Measurements from ENCODE around the gene PEX6.
"Not testable (repeated sequence)": the region's sequence is repeated elsewhere in the genome, so short reads cannot be mapped to it uniquely, and the experiment has no call there.

The PEX6 gene

GRCh38 chr6:42958125-42958524 lies 20.9 kb downstream of the PEX6 start:
- Histone ChIP-seq H3K4me3 (ENCODE audit: low read length) (no peak overlapping the region), H2BK5ac (ENCODE audit: low read length) (no peak overlapping the region), H3K56ac (ENCODE audit: low read length) (no peak overlapping the region), H3K36me3 (ENCODE audit: control insufficient read depth, insufficient read depth, low read length) (no peaks in the 10 kb centered on the region), H2BK15ac (replicated peaks; ENCODE audit: low read depth) (no peak overlapping the region), H3K27ac (ENCODE audit: low read depth, low read length) (no peak overlapping the region), H3K4ac (ENCODE audit: low read depth, low read length) (no peak overlapping the region), H3K4me1 (ENCODE audit: control insufficient read depth, low read depth, low read length) (no peaks in the 10 kb centered on the region), H4K8ac (ENCODE audit: low read depth, low read length) (no peak overlapping the region), H4K5ac (ENCODE audit: low read length) (no peak overlapping the region), H3K23ac (ENCODE audit: low read length) (no peak overlapping the region), H3K79me2 (ENCODE audit: control insufficient read depth, insufficient read depth, low read length) (no peaks in the 10 kb centered on the region), H3K27me3 (ENCODE audit: insufficient read depth, low read length, poor library complexity) (no peaks in the 10 kb centered on the region), H2AK5ac (ENCODE audit: low read length) (no peak overlapping the region), H3K79me1 (ENCODE audit: low read length) (no peaks in the 10 kb centered on the region), H3K4me2 (ENCODE audit: low read length) (no peak overlapping the region), H3K18ac (ENCODE audit: low read length) (no peak overlapping the region), H2BK120ac (ENCODE audit: low read depth, low read length) (no peak overlapping the region), H3K9ac (ENCODE audit: low read length) (no peak overlapping the region)
- DNase-seq: no peak
- WGBS (ENCODE audit: extremely low coverage, insufficient coverage, low lambda C conversion rate): no CpG with 5 or more reads among the region's 8 CpGs

DNA sequence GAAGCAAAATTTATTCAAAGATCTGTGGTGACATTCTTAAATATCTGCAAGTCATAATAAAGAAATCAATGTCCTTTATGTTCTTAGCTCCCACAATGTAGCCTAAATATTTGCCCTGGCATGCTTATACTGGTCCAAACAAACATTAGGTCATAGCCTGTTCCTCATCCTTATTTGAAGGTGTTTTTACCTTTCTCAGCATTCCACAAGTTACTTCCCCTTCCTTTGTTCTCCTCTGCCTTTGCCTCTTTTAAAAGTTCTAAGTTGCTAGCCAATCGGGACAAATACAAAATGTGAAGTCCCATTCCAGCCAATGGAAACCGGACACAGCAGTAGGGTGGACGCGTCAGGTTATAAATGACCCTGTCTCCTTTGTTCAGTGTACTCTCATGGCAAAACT lies 24.6 kb downstream of the PEX6 start:
- not testable (repeated sequence) for H3K9ac ChIP-seq (ENCODE audit: low read length); H3K18ac ChIP-seq (ENCODE audit: low read length); H2BK120ac ChIP-seq (ENCODE audit: low read depth, low read length); H2BK5ac ChIP-seq (ENCODE audit: low read length); H3K4me1 ChIP-seq (ENCODE audit: control insufficient read depth, low read depth, low read length); H2BK15ac ChIP-seq (replicated peaks; ENCODE audit: low read depth); H3K79me2 ChIP-seq (ENCODE audit: control insufficient read depth, insufficient read depth, low read length); H3K4me2 ChIP-seq (ENCODE audit: low read length); H2AK5ac ChIP-seq (ENCODE audit: low read length); H3K4ac ChIP-seq (ENCODE audit: low read depth, low read length); H3K23ac ChIP-seq (ENCODE audit: low read length); H4K8ac ChIP-seq (ENCODE audit: low read depth, low read length); H3K36me3 ChIP-seq (ENCODE audit: control insufficient read depth, insufficient read depth, low read length); H3K79me1 ChIP-seq (ENCODE audit: low read length); DNase-seq; H3K56ac ChIP-seq (ENCODE audit: low read length); H3K27me3 ChIP-seq (ENCODE audit: insufficient read depth, low read length, poor library complexity); H3K27ac ChIP-seq (ENCODE audit: low read depth, low read length); H4K5ac ChIP-seq (ENCODE audit: low read length); H3K4me3 ChIP-seq (ENCODE audit: low read length)
- WGBS (ENCODE audit: extremely low coverage, insufficient coverage, low lambda C conversion rate): no CpG with 5 or more reads among the region's 4 CpGs

DNA sequence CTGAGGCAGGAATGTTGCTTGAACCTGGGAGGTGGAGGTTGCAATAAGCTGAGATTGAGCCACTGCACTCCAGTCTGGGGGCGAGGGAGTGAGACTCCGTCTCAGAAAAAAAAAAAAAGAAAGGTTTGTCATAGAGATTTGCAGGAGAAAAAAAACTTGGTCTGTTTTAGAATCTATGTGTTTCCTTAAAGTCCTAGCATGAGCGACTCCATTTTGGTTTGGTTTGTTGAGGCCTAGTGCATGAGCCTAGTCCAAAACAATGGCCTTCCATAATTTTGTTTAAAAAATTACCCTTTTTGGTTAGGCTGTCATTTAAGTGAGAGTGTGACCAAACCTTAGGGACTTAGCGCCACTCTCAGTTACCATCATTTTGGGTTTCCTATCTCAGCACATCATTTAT lies 26.6 kb downstream of the PEX6 start:
- no peak overlapping the region for H3K4me3 ChIP-seq (ENCODE audit: low read length)
- no peak overlapping the region for H2AK5ac ChIP-seq (ENCODE audit: low read length)
- DNase-seq: no peak
- H3K27me3 ChIP-seq (ENCODE audit: insufficient read depth, low read length, poor library complexity): no peaks in the 10 kb centered on the region
- H3K27ac ChIP-seq (ENCODE audit: low read depth, low read length): no peak overlapping the region
- no peak overlapping the region for H2BK5ac ChIP-seq (ENCODE audit: low read length)
- H2BK15ac ChIP-seq (replicated peaks; ENCODE audit: low read depth): no peak overlapping the region
- H3K18ac ChIP-seq (ENCODE audit: low read length): no peak overlapping the region
- no peak overlapping the region for H3K9ac ChIP-seq (ENCODE audit: low read length)
- no peak overlapping the region for H3K4me2 ChIP-seq (ENCODE audit: low read length)
- no peak overlapping the region for H3K23ac ChIP-seq (ENCODE audit: low read length)
- no peaks in the 10 kb centered on the region for H3K79me1 ChIP-seq (ENCODE audit: low read length)
- no peaks in the 10 kb centered on the region for H3K36me3 ChIP-seq (ENCODE audit: control insufficient read depth, insufficient read depth, low read length)
- WGBS (ENCODE audit: extremely low coverage, insufficient coverage, low lambda C conversion rate): no CpG with 5 or more reads among the region's 4 CpGs
- H3K56ac ChIP-seq (ENCODE audit: low read length): no peak overlapping the region
- H3K4me1 ChIP-seq (ENCODE audit: control insufficient read depth, low read depth, low read length): no peaks in the 10 kb centered on the region
- H4K8ac ChIP-seq (ENCODE audit: low read depth, low read length): no peak overlapping the region
- H3K79me2 ChIP-seq (ENCODE audit: control insufficient read depth, insufficient read depth, low read length): no peaks in the 10 kb centered on the region
- H3K4ac ChIP-seq (ENCODE audit: low read depth, low read length): no peak overlapping the region
- H2BK120ac ChIP-seq (ENCODE audit: low read depth, low read length): no peak overlapping the region
- no peak overlapping the region for H4K5ac ChIP-seq (ENCODE audit: low read length)

DNA sequence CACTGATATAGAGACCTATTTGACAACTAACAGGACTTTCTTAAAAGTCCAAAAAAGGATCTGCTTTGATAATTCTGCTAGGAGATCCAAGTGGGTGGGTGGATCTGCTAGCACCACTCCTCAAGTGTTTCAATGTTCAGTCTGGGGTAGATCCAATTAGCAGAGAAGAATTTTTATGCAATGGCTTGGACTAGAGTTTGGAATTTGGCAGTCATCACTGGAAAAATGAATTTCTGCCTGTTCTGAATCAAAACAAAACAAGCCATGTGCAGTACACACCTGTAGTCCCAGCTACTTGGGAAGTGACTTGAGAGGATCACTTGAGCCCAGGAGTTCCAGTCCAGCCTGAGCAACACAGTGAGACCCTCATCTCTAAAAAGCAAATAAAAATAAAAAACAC lies 31.0 kb downstream of the PEX6 start:
- Histone ChIP-seq H3K9ac (ENCODE audit: low read length) (no peak overlapping the region), H3K4me1 (ENCODE audit: control insufficient read depth, low read depth, low read length) (no peaks in the 10 kb centered on the region), H3K4me2 (ENCODE audit: low read length) (no peak overlapping the region), H3K79me2 (ENCODE audit: control insufficient read depth, insufficient read depth, low read length) (no peaks in the 10 kb centered on the region), H3K36me3 (ENCODE audit: control insufficient read depth, insufficient read depth, low read length) (no peaks in the 10 kb centered on the region), H3K18ac (ENCODE audit: low read length) (no peak overlapping the region), H3K27ac (ENCODE audit: low read depth, low read length) (no peak overlapping the region), H3K23ac (ENCODE audit: low read length) (no peak overlapping the region), H3K27me3 (ENCODE audit: insufficient read depth, low read length, poor library complexity) (no peaks in the 10 kb centered on the region), H2BK5ac (ENCODE audit: low read length) (no peak overlapping the region), H4K8ac (ENCODE audit: low read depth, low read length) (no peak overlapping the region), H2BK15ac (replicated peaks; ENCODE audit: low read depth) (no peak overlapping the region), H2BK120ac (ENCODE audit: low read depth, low read length) (no peak overlapping the region), H3K56ac (ENCODE audit: low read length) (no peak overlapping the region), H4K5ac (ENCODE audit: low read length) (no peak overlapping the region), H3K4me3 (ENCODE audit: low read length) (no peak overlapping the region), H3K79me1 (ENCODE audit: low read length) (no peaks in the 10 kb centered on the region), H2AK5ac (ENCODE audit: low read length) (no peak overlapping the region), H3K4ac (ENCODE audit: low read depth, low read length) (no peak overlapping the region)
- no peak for DNase-seq

DNA sequence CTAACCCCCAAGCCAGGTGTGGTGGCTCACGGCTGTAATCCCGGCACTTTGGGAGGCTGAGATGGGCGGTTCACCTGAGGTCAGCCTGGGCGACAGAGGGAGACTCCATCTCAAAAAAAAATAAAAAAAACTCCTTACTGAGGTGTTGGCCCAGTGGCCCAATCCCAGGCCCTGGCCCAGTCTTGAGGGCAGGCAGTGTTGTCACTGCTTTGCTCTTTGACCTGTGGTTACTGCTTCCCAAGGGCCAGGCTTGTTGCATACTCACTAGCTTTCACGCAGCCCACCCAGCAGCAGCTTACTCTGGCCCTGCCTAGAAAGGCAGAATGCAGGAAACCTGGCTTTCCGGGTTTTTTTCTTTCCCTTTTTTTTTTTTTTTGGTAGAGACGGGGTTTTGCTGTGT lies 36.5 kb downstream of the PEX6 start:
- no peak overlapping the region for H2AK5ac ChIP-seq (ENCODE audit: low read length)
- no peaks in the 10 kb centered on the region for H3K79me2 ChIP-seq (ENCODE audit: control insufficient read depth, insufficient read depth, low read length)
- H3K36me3 ChIP-seq (ENCODE audit: control insufficient read depth, insufficient read depth, low read length): peaks cover 1% of the 10 kb centered on the region
- H4K5ac ChIP-seq (ENCODE audit: low read length): no peak overlapping the region
- H3K4me3 ChIP-seq (ENCODE audit: low read length): no peak overlapping the region
- H3K27ac ChIP-seq (ENCODE audit: low read depth, low read length): no peak overlapping the region
- H2BK5ac ChIP-seq (ENCODE audit: low read length): no peak overlapping the region
- no peak overlapping the region for H3K4me2 ChIP-seq (ENCODE audit: low read length)
- WGBS (ENCODE audit: extremely low coverage, insufficient coverage, low lambda C conversion rate): no CpG with 5 or more reads among the region's 7 CpGs
- H2BK15ac ChIP-seq (replicated peaks; ENCODE audit: low read depth): no peak overlapping the region
- no peak overlapping the region for H2BK120ac ChIP-seq (ENCODE audit: low read depth, low read length)
- H3K56ac ChIP-seq (ENCODE audit: low read length): no peak overlapping the region
- no peak overlapping the region for H4K8ac ChIP-seq (ENCODE audit: low read depth, low read length)
- no peaks in the 10 kb centered on the region for H3K79me1 ChIP-seq (ENCODE audit: low read length)
- no peaks in the 10 kb centered on the region for H3K4me1 ChIP-seq (ENCODE audit: control insufficient read depth, low read depth, low read length)
- no peak overlapping the region for H3K4ac ChIP-seq (ENCODE audit: low read depth, low read length)
- no peak overlapping the region for H3K9ac ChIP-seq (ENCODE audit: low read length)
- no peak for DNase-seq
- no peaks in the 10 kb centered on the region for H3K27me3 ChIP-seq (ENCODE audit: insufficient read depth, low read length, poor library complexity)
- no peak overlapping the region for H3K18ac ChIP-seq (ENCODE audit: low read length)
- H3K23ac ChIP-seq (ENCODE audit: low read length): no peak overlapping the region

DNA sequence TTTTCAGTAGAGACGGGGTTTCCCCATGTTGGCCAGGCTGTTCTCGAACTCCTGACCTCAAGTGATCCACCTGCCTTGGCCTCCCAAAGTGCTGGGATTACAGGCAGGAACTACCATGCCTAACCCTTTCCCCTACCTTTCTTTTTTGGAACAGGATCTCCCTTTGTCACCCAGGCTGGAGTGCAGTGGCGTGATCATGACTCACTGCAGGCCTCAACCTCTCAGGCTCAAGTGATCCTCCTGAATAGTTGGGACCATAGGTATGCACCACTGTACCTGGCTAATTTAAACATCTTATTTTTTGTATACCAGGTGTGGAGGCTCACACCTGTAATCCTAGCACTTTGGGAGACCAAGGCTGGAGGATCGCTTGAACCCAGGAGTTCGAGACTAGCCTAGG lies 37.6 kb downstream of the PEX6 start:
- not testable (repeated sequence) for H3K4me3 ChIP-seq (ENCODE audit: low read length); H2BK5ac ChIP-seq (ENCODE audit: low read length); H3K23ac ChIP-seq (ENCODE audit: low read length); H3K18ac ChIP-seq (ENCODE audit: low read length); H4K5ac ChIP-seq (ENCODE audit: low read length); H3K27me3 ChIP-seq (ENCODE audit: insufficient read depth, low read length, poor library complexity); H4K8ac ChIP-seq (ENCODE audit: low read depth, low read length); H3K4me2 ChIP-seq (ENCODE audit: low read length); DNase-seq; H3K4ac ChIP-seq (ENCODE audit: low read depth, low read length); H3K79me2 ChIP-seq (ENCODE audit: control insufficient read depth, insufficient read depth, low read length); H3K4me1 ChIP-seq (ENCODE audit: control insufficient read depth, low read depth, low read length); H3K36me3 ChIP-seq (ENCODE audit: control insufficient read depth, insufficient read depth, low read length); H2AK5ac ChIP-seq (ENCODE audit: low read length); H3K9ac ChIP-seq (ENCODE audit: low read length); H3K27ac ChIP-seq (ENCODE audit: low read depth, low read length); H3K56ac ChIP-seq (ENCODE audit: low read length); H2BK15ac ChIP-seq (replicated peaks; ENCODE audit: low read depth); H2BK120ac ChIP-seq (ENCODE audit: low read depth, low read length); H3K79me1 ChIP-seq (ENCODE audit: low read length)
- WGBS (ENCODE audit: extremely low coverage, insufficient coverage, low lambda C conversion rate): no CpG with 5 or more reads among the region's 5 CpGs
